Measurements from ENCODE around the gene LRRN4.

GRCh38 chr20:6048391-6048790 is 5.5 kb downstream of the LRRN4 start:
- TF ChIP-seq CTCF (IDR thresholded peaks at IDR 0.05) (no peak), POLR2A (IDR thresholded peaks at IDR 0.05) (no peak)

Measured in gastroesophageal sphincter (tissue), 3 donors.